Ovary (tissue), 9 donors: ENCODE measurements around the gene USP25. TPM values are rescaled to one million over a fixed set of nuclear protein-coding genes. Genes with fewer than 3 reads are reported as not detected.

Source experiments
- DNase-seq, 5 donors: peaks; one replicate each; pipeline ENCODE4 v3.0.0-alpha.2; 2019 to 2020
- H3K27ac ChIP-seq, 2 donors: fragments of 200-600 bp; one replicate each; pipeline versions ENCODE4 v1.5.1 to v1.8.0; 2019 to 2022
- H3K27me3 ChIP-seq: fragments of 200-600 bp; one replicate; pipeline ENCODE4 v1.8.0; 2022
- H3K36me3 ChIP-seq: fragments of 200-600 bp; sonication (generic); one replicate; pipeline ENCODE4 v1.5.1; 2019
- H3K4me1 ChIP-seq: one replicate; pipeline ENCODE4 v1.8.1; 2013; ENCODE audit warnings: mild to moderate bottlenecking, moderate library complexity; ENCODE audit not compliant: insufficient read depth
- H3K4me3 ChIP-seq: fragments of 200-600 bp; sonication (generic); one replicate; pipeline ENCODE4 v1.5.1; 2017
- H3K9me3 ChIP-seq, 2 donors: fragments of 200-600 bp in 1 of 2; sonication (generic) in 1 of 2; one replicate each; pipeline versions ENCODE4 v1.5.1 to v1.8.1; 2013 to 2019; ENCODE audit warnings: mild to moderate bottlenecking in 1 of 2, moderate library complexity in 1 of 2
- EP300 ChIP-seq: sonication (generic); formaldehyde crosslinking; IDR thresholded peaks from one replicate; pipeline ENCODE4 v1.6.1; 2017; ENCODE audit warnings: antibody characterized with exemption
- POLR2A ChIP-seq: fragments of 450-650 bp; IDR thresholded peaks from one replicate; pipeline ENCODE4 v1.6.1; 2017; ENCODE audit warnings: antibody characterized with exemption, mild to moderate bottlenecking, moderate library complexity
- WGBS, 3 donors: extraction: QIAGEN DNeasy Blood & Tissue Kit in 1 of 3; methylation state at CpG; one replicate each; pipeline versions ENCODE4 v1.1.5 to v1.1.7; 2013 to 2017; 5-methylcytosine and 5-hydroxymethylcytosine counted together
- intact Hi-C, 4 donors: fragments of 100-400 bp; cut with DNase I; formaldehyde crosslinking; loops; one replicate each; pipeline versions ENCODE4 v1.11.0 to v1.15.1; 2022 to 2023
- polyA plus RNA-seq, 2 donors: library from polyadenylated mRNA; stranded (reverse); fragments of 200-250 nt in 1 of 2; fragments of 350-450 nt in 1 of 2; fragmentation: Illumina TruSeq in 1 of 2; extraction: RNeasy Lipid Tissue Mini Kit (QIAGEN cat#74804) in 1 of 2; gene quantifications; one replicate each; pipeline ENCODE4 v1.2.3, GENCODE V29; 2013 to 2014
- total RNA-seq, 7 donors: library from RNA; depleted of rRNA in 2 of 7; stranded (reverse); fragments of >200 nt in 2 of 7; fragmentation: NEBNext Ultra II Directional in 3 of 7; extraction: Animal tissue kit (Norgen Biotek cat#: 25700) in 3 of 7; gene quantifications; one replicate each; pipeline versions ENCODE4 v1.1.0 to v1.2.4, GENCODE V29; 2016 to 2023
- TF ChIP-seq, protein P1 (sequence below), 3 donors: fragments of 450-650 bp in 2 of 3; fragments of 200-600 bp in 1 of 3; IDR thresholded peaks; one replicate each; pipeline versions ENCODE4 v1.5.1 to v1.8.0; 2016 to 2022; ENCODE audit warnings: antibody characterized with exemption in 3 of 3, mild to moderate bottlenecking in 1 of 3
- donor health status: DM: no; HTN: no; CAD: no; lungs with moderate emphysema.
- donor health status: DM: no; HTN: no; CAD: no.
- donor health status: Bipolar disorder and iron deficiency.
- donor health status: DM: yes; HTN: yes; CAD: no.
- donor health status: DM: no; HTN: no; CAD: no.
- donor health status: DM: yes; HTN: yes; CAD: no.

The USP25 gene
- total and polyA plus RNA-seq, 9 donors = 11.9 to 40.8 (median 34.9) TPM

GRCh38 chr21:15801352-15801863, 71.6 kb downstream of the USP25 start:
- H3K36me3 ChIP-seq = no peaks in the 10 kb centered on the region
- 97 to 98% (median 98%) methylated on average over 3 of the region's 3 CpGs for WGBS, 3 donors
- no peak overlapping the region for H3K4me3 ChIP-seq
- no peak overlapping the region for H3K27ac ChIP-seq
- H3K9me3 ChIP-seq = no peaks in the 10 kb centered on the region
- H3K4me1 ChIP-seq = no peaks in the 10 kb centered on the region
- intact Hi-C loops = no loop called here
- no peaks in the 10 kb centered on the region for H3K27me3 ChIP-seq
- no peak for TF ChIP-seq POLR2A
- TF ChIP-seq, protein P1, sequence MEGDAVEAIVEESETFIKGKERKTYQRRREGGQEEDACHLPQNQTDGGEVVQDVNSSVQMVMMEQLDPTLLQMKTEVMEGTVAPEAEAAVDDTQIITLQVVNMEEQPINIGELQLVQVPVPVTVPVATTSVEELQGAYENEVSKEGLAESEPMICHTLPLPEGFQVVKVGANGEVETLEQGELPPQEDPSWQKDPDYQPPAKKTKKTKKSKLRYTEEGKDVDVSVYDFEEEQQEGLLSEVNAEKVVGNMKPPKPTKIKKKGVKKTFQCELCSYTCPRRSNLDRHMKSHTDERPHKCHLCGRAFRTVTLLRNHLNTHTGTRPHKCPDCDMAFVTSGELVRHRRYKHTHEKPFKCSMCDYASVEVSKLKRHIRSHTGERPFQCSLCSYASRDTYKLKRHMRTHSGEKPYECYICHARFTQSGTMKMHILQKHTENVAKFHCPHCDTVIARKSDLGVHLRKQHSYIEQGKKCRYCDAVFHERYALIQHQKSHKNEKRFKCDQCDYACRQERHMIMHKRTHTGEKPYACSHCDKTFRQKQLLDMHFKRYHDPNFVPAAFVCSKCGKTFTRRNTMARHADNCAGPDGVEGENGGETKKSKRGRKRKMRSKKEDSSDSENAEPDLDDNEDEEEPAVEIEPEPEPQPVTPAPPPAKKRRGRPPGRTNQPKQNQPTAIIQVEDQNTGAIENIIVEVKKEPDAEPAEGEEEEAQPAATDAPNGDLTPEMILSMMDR (IDR thresholded peaks at IDR 0.05) = no peak
- no peak for TF ChIP-seq EP300
- DNase-seq = no peak

DNA sequence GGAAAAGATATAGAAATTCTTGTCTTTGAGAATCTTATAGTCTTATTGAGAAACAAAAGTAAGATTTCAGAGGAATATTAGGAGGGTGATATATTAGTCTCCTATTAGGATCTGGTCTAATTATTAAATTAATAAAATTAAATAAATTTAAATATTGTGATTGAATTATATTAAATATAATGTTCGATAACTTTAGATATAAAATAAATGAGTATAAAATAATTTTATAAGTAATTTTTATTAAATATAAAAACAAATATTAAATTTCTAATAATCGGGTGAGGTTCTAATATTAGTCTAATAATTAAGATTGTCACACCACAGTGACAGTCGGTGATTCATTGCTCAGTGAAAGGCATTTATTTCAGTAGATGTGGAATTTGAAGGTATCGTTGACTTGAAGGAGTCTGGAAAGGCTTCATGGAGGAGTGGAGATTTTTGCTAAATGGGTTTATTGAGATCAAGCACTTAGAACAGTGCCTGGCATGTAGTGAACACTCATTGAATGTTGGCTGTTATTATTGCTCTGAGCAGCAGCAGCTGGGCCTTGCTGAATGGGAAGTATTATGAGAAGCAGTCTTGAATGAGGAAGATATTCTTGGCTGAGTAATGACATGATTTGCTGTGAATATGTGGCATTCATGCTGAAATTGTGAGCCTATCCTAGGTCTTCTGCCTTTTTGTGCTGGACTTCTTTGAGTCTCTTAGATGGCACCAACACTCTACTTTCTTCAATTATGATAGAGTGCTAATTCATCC, 74.6 kb downstream of the USP25 start:
- H3K9me3 ChIP-seq = no peaks in the 10 kb centered on the region
- no peak overlapping the region for H3K4me3 ChIP-seq
- WGBS, 3 donors = 95 to 98% (median 96%) methylated on average over 4 of the region's 4 CpGs
- H3K4me1 ChIP-seq = no peaks in the 10 kb centered on the region
- intact Hi-C loops = no loop called here
- TF ChIP-seq POLR2A = no peak
- TF ChIP-seq, protein P1 (IDR thresholded peaks at IDR 0.05) = no peak
- TF ChIP-seq EP300 = no peak
- DNase-seq = no peak
- H3K27ac ChIP-seq = no peak overlapping the region
- H3K27me3 ChIP-seq = no peaks in the 10 kb centered on the region
- H3K36me3 ChIP-seq = no peaks in the 10 kb centered on the region

DNA sequence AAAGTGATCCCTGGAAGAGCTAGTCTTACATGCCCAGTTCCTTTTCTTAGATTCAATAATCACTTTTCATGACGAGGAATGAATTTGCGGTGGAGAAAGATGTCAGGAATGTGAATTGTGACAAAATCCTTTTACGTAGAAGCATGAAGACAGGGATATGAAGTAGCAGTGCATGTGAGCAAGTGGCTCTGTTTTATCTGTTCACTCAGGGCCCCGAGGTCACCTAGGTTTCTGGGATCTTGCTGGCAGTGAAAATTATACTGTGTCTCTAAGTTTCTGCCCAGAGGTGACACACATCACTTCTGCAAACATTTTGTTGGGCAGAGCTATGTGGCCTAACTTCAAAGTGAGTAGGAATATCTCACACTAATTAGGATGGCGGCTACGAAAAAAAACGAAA, 79.3 kb downstream of the USP25 start:
- Histone ChIP-seq H3K27ac (no peak overlapping the region), H3K4me1 (no peaks in the 10 kb centered on the region), H3K9me3 (no peaks in the 10 kb centered on the region), H3K4me3 (no peak overlapping the region), H3K27me3 (no peaks in the 10 kb centered on the region), H3K36me3 (no peaks in the 10 kb centered on the region)
- DNase-seq = no peak
- intact Hi-C loops = no loop called here
- TF ChIP-seq, protein P1 (IDR thresholded peaks at IDR 0.05) = no peak
- TF ChIP-seq POLR2A = no peak
- no peak for TF ChIP-seq EP300
- WGBS, 3 donors = 89 to 93% (median 92%) methylated on average over 7 of the region's 7 CpGs

- no peaks in the 10 kb centered on the region for H3K27me3 ChIP-seq
- intact Hi-C loops = no loop called here
- H3K9me3 ChIP-seq = no peaks in the 10 kb centered on the region
- H3K36me3 ChIP-seq = no peaks in the 10 kb centered on the region
- TF ChIP-seq POLR2A = no peak
- TF ChIP-seq, protein P1 (IDR thresholded peaks at IDR 0.05) = no peak
- TF ChIP-seq EP300 = no peak
- H3K4me3 ChIP-seq = no peak overlapping the region
- WGBS, 3 donors = 82 to 85% (median 85%) methylated on average over 3 of the region's 3 CpGs
- H3K27ac ChIP-seq = no peak overlapping the region
- no peaks in the 10 kb centered on the region for H3K4me1 ChIP-seq
- DNase-seq = no peak
These were observed 80.0 kb downstream of the USP25 start for GRCh38 chr21:15809818-15810217.
